ENCODE results near the gene CEMIP. TPM values are rescaled to one million over a fixed set of nuclear protein-coding genes. Genes with fewer than 3 reads are reported as not detected.

CEMIP gene
- total RNA-seq, 4 donors from 2014 or later = 0.21 to 1.4 (median 1.2) TPM; not detected in 1

GRCh38 chr15:80789296-80789695 is 10.1 kb downstream of the CEMIP start:
- no peak overlapping the region for H3K4me3 ChIP-seq
- H3K36me3 ChIP-seq = no peaks in the 10 kb centered on the region
- H3K9me3 ChIP-seq = no peaks in the 10 kb centered on the region
- H3K27ac ChIP-seq = no peak overlapping the region
- H3K27me3 ChIP-seq = peaks cover 0 to 5% of the 10 kb centered on the region in 2 donors
- no peaks in the 10 kb centered on the region for H3K4me1 ChIP-seq
- no peak for TF ChIP-seq CTCF (IDR thresholded peaks at IDR 0.05)
- TF ChIP-seq POLR2A (IDR thresholded peaks at IDR 0.05) = no peak
- TF ChIP-seq EP300 (IDR thresholded peaks at IDR 0.05) = no peak
- WGBS, 2 donors = 58 to 60% methylated on average over 5 of the region's 5 CpGs
- no peak for DNase-seq (ENCODE audit: low spot score in 2 of 2)

GRCh38 chr15:80789796-80790195 is 10.6 kb downstream of the CEMIP start:
- TF ChIP-seq CTCF (IDR thresholded peaks at IDR 0.05) (no peak), EP300 (IDR thresholded peaks at IDR 0.05) (no peak), POLR2A (IDR thresholded peaks at IDR 0.05) (no peak)
- 62 to 64% methylated on average over 4 of the region's 4 CpGs for WGBS, 2 donors
- no peak overlapping the region for H3K27ac ChIP-seq
- H3K36me3 ChIP-seq = no peaks in the 10 kb centered on the region
- no peak overlapping the region for H3K4me3 ChIP-seq
- DNase-seq (ENCODE audit: low spot score in 2 of 2) = no peak
- H3K9me3 ChIP-seq = no peaks in the 10 kb centered on the region
- peaks cover 0 to 5% of the 10 kb centered on the region in 2 donors for H3K27me3 ChIP-seq
- no peaks in the 10 kb centered on the region for H3K4me1 ChIP-seq

GRCh38 chr15:80790236-80790635 is 11.1 kb downstream of the CEMIP start:
- WGBS, 2 donors = 87 to 92% methylated on average over 5 of the region's 5 CpGs

GRCh38 chr15:80791004-80791403 is 11.8 kb downstream of the CEMIP start:
- Histone ChIP-seq H3K27me3 (peaks cover 0 to 5% of the 10 kb centered on the region in 2 donors), H3K27ac (no peak overlapping the region), H3K4me1 (no peaks in the 10 kb centered on the region), H3K9me3 (no peaks in the 10 kb centered on the region), H3K4me3 (no peak overlapping the region), H3K36me3 (no peaks in the 10 kb centered on the region)
- DNase-seq (ENCODE audit: low spot score in 2 of 2) = no peak
- WGBS, 2 donors = 85 to 92% methylated on average over 1 of the region's 1 CpG
- TF ChIP-seq POLR2A (IDR thresholded peaks at IDR 0.05) (no peak), EP300 (IDR thresholded peaks at IDR 0.05) (no peak), CTCF (IDR thresholded peaks at IDR 0.05) (no peak)

More at GRCh38 chr15:80790236-80790635, 11.1 kb downstream of the CEMIP start:
- Histone ChIP-seq H3K9me3 (no peaks in the 10 kb centered on the region), H3K4me1 (no peaks in the 10 kb centered on the region), H3K36me3 (no peaks in the 10 kb centered on the region), H3K4me3 (no peak overlapping the region), H3K27me3 (peaks cover 0 to 5% of the 10 kb centered on the region in 2 donors), H3K27ac (no peak overlapping the region)
- TF ChIP-seq POLR2A (IDR thresholded peaks at IDR 0.05) = no peak
- TF ChIP-seq CTCF (IDR thresholded peaks at IDR 0.05) = no peak
- TF ChIP-seq EP300 (IDR thresholded peaks at IDR 0.05) = no peak
- DNase-seq (ENCODE audit: low spot score in 2 of 2) = no peak

GRCh38 chr15:80796407-80796806 is 17.2 kb downstream of the CEMIP start:
- WGBS, 2 donors = 81 to 86% methylated on average over 5 of the region's 5 CpGs

More at GRCh38 chr15:80796407-80796806, 17.2 kb downstream of the CEMIP start:
- no peak for DNase-seq (ENCODE audit: low spot score in 2 of 2)
- H3K36me3 ChIP-seq = no peaks in the 10 kb centered on the region
- no peaks in the 10 kb centered on the region for H3K9me3 ChIP-seq
- no peak for TF ChIP-seq POLR2A (IDR thresholded peaks at IDR 0.05)
- TF ChIP-seq EP300 (IDR thresholded peaks at IDR 0.05) = no peak
- TF ChIP-seq CTCF (IDR thresholded peaks at IDR 0.05) = no peak
- no peak overlapping the region for H3K4me3 ChIP-seq
- H3K27ac ChIP-seq = no peak overlapping the region
- no peaks in the 10 kb centered on the region for H3K4me1 ChIP-seq
- H3K27me3 ChIP-seq = peaks cover 0 to 5% of the 10 kb centered on the region in 2 donors
